CD14-positive monocyte (primary cell): Measurements from ENCODE around the gene PDE7B. TPM values are rescaled to one million over a fixed set of nuclear protein-coding genes. Genes with fewer than 3 reads are reported as not detected.

ENCODE experiments used
- DNase-seq, 3 donors: peaks; one replicate each; pipeline ENCODE4 v3.0.0-alpha.2; 2011 to 2022
- H2AFZ ChIP-seq: 2 replicates; pipeline ENCODE4 v1.6.0; 2012; ENCODE audit warnings: mild to moderate bottlenecking, low read depth, low read length, inconsistent platforms; ENCODE audit not compliant: insufficient read depth, poor library complexity, severe bottlenecking
- H3K27ac ChIP-seq, 2 donors: 1 replicate in 1 of 2; 2 replicates in 1 of 2; pipeline ENCODE4 v1.5.1; 2012 to 2013; ENCODE audit warnings: low read length in 2 of 2, control low read depth in 1 of 2, inconsistent platforms in 1 of 2, low read depth in 1 of 2, mild to moderate bottlenecking in 1 of 2
- H3K27me3 ChIP-seq, 2 donors: one replicate each; pipeline versions ENCODE4 v1.6.0 to v1.6.1; 2011 to 2013; ENCODE audit warnings: low read length in 2 of 2; ENCODE audit not compliant: control insufficient read depth in 2 of 2, insufficient read depth in 2 of 2
- H3K36me3 ChIP-seq, 2 donors: replicated peaks in 1 of 2; 1 replicate in 1 of 2; 2 replicates in 1 of 2; pipeline versions ENCODE4 v1.5.1 to v1.6.1; 2012 to 2013; ENCODE audit warnings: low read length in 2 of 2, control low read depth in 1 of 2, inconsistent platforms in 1 of 2, mild to moderate bottlenecking in 1 of 2; ENCODE audit not compliant: insufficient read depth in 2 of 2, control insufficient read depth in 1 of 2
- H3K4me1 ChIP-seq, 2 donors: 1 replicate in 1 of 2; 2 replicates in 1 of 2; pipeline versions ENCODE4 v1.5.1 to v1.6.1; 2012 to 2013; ENCODE audit warnings: low read length in 2 of 2, control low read depth in 1 of 2, inconsistent platforms in 1 of 2, mild to moderate bottlenecking in 1 of 2, moderate library complexity in 1 of 2; ENCODE audit not compliant: insufficient read depth in 2 of 2, control insufficient read depth in 1 of 2
- H3K4me2 ChIP-seq: replicated peaks from 2 replicates; pipeline ENCODE3; 2012; ENCODE audit warnings: low read length, moderate library complexity, mild to moderate bottlenecking; ENCODE audit not compliant: poor library complexity, severe bottlenecking; ENCODE audit errors: extremely low read depth
- H3K4me3 ChIP-seq, 3 experiments: fragments of 200-600 bp in 1 of 3; sonication (generic) in 1 of 3; replicated peaks in 1 of 3; 1 replicate in 2 of 3; 2 replicates in 1 of 3; pipeline ENCODE4 v1.5.1; 2011 to 2013; ENCODE audit warnings: low read length in 3 of 3, mild to moderate bottlenecking in 3 of 3, control low read depth in 2 of 3, low read depth in 2 of 3, inconsistent platforms in 1 of 3, moderate library complexity in 1 of 3
- H3K79me2 ChIP-seq: 2 replicates; pipeline ENCODE4 v1.6.0; 2012; ENCODE audit warnings: mild to moderate bottlenecking, control low read depth, inconsistent platforms, low read length, moderate library complexity; ENCODE audit not compliant: insufficient read depth
- H3K9ac ChIP-seq: 2 replicates; pipeline ENCODE4 v1.6.0; 2017; ENCODE audit warnings: low read length, mild to moderate bottlenecking; ENCODE audit not compliant: insufficient read depth, poor library complexity, severe bottlenecking
- H3K9me3 ChIP-seq, 2 donors: replicated peaks in 1 of 2; 1 replicate in 1 of 2; 2 replicates in 1 of 2; pipeline versions ENCODE4 v1.5.1 to v1.6.1; 2012 to 2013; ENCODE audit warnings: low read length in 2 of 2, control low read depth in 1 of 2; ENCODE audit not compliant: control insufficient read depth in 1 of 2, insufficient read depth in 1 of 2
- H4K20me1 ChIP-seq: 2 replicates; pipeline ENCODE4 v1.6.0; 2012; ENCODE audit warnings: mild to moderate bottlenecking, low read length, control low read depth, moderate library complexity; ENCODE audit not compliant: insufficient read depth
- H3K27ac Mint-ChIP-seq, 7 donors: one replicate each; pipeline ENCODE4 v1.8.0; 2020; ENCODE audit warnings: mild to moderate bottlenecking in 7 of 7, mixed read lengths in 7 of 7, moderate library complexity in 6 of 7, inconsistent platforms in 2 of 7
- H3K27me3 Mint-ChIP-seq, 3 donors: one replicate each; pipeline ENCODE4 v1.8.0; 2021 to 2022; ENCODE audit warnings: low read depth in 3 of 3, mild to moderate bottlenecking in 3 of 3, mixed read lengths in 3 of 3, moderate library complexity in 3 of 3, inconsistent platforms in 1 of 3
- H3K36me3 Mint-ChIP-seq, 2 donors: one replicate each; pipeline ENCODE4 v1.8.0; 2020; ENCODE audit warnings: mixed read lengths in 2 of 2, inconsistent platforms in 1 of 2, mild to moderate bottlenecking in 1 of 2
- H3K4me1 Mint-ChIP-seq: one replicate; pipeline ENCODE4 v1.8.0; 2020; ENCODE audit warnings: mild to moderate bottlenecking, mixed read lengths
- H3K4me3 Mint-ChIP-seq, 2 donors: one replicate each; pipeline ENCODE4 v1.8.0; 2020; ENCODE audit warnings: mild to moderate bottlenecking in 2 of 2, mixed read lengths in 2 of 2, moderate library complexity in 1 of 2
- H3K9me3 Mint-ChIP-seq, 7 donors: one replicate each; pipeline ENCODE4 v1.8.0; 2020 to 2022; ENCODE audit warnings: mixed read lengths in 7 of 7, mild to moderate bottlenecking in 6 of 7, moderate library complexity in 6 of 7, inconsistent platforms in 2 of 7
- WGBS: methylation state at CpG from one replicate; pipeline ENCODE4 v1.1.5; 2013; ENCODE audit warnings: missing lambda C conversion rate; ENCODE audit not compliant: insufficient coverage; 5-methylcytosine and 5-hydroxymethylcytosine counted together
- intact Hi-C, 2 donors: fragments of 100-400 bp; cut with micrococcal nuclease; formaldehyde crosslinking; loops; one replicate each; pipeline versions ENCODE4 v1.15.0 to v1.15.1; 2023
- polyA plus RNA-seq, 3 donors: library from polyadenylated mRNA; depleted of rRNA in 1 of 3; unstranded in 2 of 3; stranded (reverse) in 1 of 3; fragments of 300-500 nt in 2 of 3; fragments of >200 nt in 1 of 3; fragmentation: Illumina TruSeq in 2 of 3; gene quantifications; 1 replicate in 2 of 3; 2 replicates in 1 of 3; pipeline ENCODE4 v1.2.3, GENCODE V29; 2012 to 2021
- TF ChIP-seq, protein P1 (sequence below): fragments of 200-600 bp; IDR thresholded peaks from one replicate; pipeline ENCODE4 v1.8.0; 2022; ENCODE audit warnings: antibody characterized with exemption, mild to moderate bottlenecking

The PDE7B gene
- polyA plus RNA-seq, 3 donors, result 0.37 to 1.1 (median 0.89) TPM

DNA sequence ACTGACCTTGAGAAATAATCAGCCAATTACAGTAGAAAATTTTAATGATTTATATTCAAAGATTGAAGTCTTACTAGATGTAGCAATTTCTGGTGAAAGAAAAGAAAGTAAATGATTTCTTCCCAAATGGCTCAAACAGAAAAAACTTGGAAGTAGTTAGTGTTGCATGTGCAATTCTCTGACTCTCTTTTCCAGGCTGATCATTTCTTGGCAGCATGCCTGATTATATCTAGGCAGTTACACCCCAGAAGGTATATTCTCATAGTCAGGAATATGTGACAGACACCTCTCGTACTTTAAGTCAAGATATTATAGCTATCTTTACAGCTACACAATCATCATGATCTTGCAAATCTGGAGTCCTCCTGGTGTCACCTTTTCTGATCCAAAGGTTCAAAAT lies 122.9 kb downstream of the PDE7B start:
- Histone ChIP-seq H4K20me1 (no peaks in the 10 kb centered on the region), H3K9ac (no peak overlapping the region), H2AFZ (no peak overlapping the region), H3K4me1 (no peaks in the 10 kb centered on the region), H3K27ac (no peak overlapping the region), H3K4me2 (no peak overlapping the region), H3K9me3 (no peaks in the 10 kb centered on the region), H3K79me2 (no peaks in the 10 kb centered on the region), H3K4me3 (no peak overlapping the region), H3K36me3 (no peaks in the 10 kb centered on the region), H3K27me3 (no peaks in the 10 kb centered on the region)
- no peak for DNase-seq
- H3K27me3 Mint-ChIP-seq, result peaks cover 0 to 1% (median 0%) of the 10 kb centered on the region in 3 donors
- intact Hi-C loops, result no loop called here
- H3K4me1 Mint-ChIP-seq, result peaks cover 6% of the 10 kb centered on the region
- H3K36me3 Mint-ChIP-seq, result no peaks in the 10 kb centered on the region
- no CpG with 5 or more reads among the region's 1 CpG for WGBS
- TF ChIP-seq, protein P1, sequence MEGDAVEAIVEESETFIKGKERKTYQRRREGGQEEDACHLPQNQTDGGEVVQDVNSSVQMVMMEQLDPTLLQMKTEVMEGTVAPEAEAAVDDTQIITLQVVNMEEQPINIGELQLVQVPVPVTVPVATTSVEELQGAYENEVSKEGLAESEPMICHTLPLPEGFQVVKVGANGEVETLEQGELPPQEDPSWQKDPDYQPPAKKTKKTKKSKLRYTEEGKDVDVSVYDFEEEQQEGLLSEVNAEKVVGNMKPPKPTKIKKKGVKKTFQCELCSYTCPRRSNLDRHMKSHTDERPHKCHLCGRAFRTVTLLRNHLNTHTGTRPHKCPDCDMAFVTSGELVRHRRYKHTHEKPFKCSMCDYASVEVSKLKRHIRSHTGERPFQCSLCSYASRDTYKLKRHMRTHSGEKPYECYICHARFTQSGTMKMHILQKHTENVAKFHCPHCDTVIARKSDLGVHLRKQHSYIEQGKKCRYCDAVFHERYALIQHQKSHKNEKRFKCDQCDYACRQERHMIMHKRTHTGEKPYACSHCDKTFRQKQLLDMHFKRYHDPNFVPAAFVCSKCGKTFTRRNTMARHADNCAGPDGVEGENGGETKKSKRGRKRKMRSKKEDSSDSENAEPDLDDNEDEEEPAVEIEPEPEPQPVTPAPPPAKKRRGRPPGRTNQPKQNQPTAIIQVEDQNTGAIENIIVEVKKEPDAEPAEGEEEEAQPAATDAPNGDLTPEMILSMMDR, result no peak
- no peak overlapping the region for H3K27ac Mint-ChIP-seq
- H3K9me3 Mint-ChIP-seq, result peaks cover 0 to under 1% (median 0%) of the 10 kb centered on the region in 7 donors
- H3K4me3 Mint-ChIP-seq, result no peak overlapping the region

DNA sequence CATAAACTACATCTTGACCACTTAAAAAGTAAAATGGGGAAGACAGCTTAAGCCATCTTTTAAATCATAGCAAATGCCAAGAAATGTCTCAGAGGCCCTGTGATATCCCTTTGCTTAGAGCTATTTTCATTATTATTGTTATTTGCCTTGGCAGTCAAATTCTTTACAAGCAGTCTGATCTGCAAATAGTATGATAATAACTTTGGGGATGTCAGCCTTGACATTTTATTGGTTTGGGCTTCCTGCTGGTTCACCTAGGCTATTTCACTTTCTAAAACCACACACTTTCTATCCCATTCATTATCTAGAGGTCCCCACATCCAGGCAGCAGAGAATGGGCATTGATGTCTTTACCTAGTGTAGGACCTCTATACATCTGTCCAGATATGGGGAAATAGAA lies 125.1 kb downstream of the PDE7B start:
- Mint-ChIP-seq H3K4me3 (no peak overlapping the region), H3K4me1 (peaks cover 4% of the 10 kb centered on the region), H3K27ac (no peak overlapping the region), H3K9me3 (peaks cover 0 to 3% (median 2%) of the 10 kb centered on the region in 7 donors), H3K36me3 (no peaks in the 10 kb centered on the region), H3K27me3 (no peaks in the 10 kb centered on the region)
- Histone ChIP-seq H3K4me2 (no peak overlapping the region), H3K27ac (no peak overlapping the region), H3K9ac (no peak overlapping the region), H3K27me3 (no peaks in the 10 kb centered on the region), H3K36me3 (no peaks in the 10 kb centered on the region), H3K79me2 (no peaks in the 10 kb centered on the region), H3K9me3 (no peaks in the 10 kb centered on the region), H3K4me1 (no peaks in the 10 kb centered on the region), H2AFZ (no peak overlapping the region), H3K4me3 (no peak overlapping the region), H4K20me1 (no peaks in the 10 kb centered on the region)
- DNase-seq, result no peak
- intact Hi-C loops, result no loop called here
- TF ChIP-seq, protein P1, result no peak
